Natural killer cell (primary cell): ENCODE measurements around the gene ZNF407. TPM values are rescaled to one million over a fixed set of nuclear protein-coding genes. Genes with fewer than 3 reads are reported as not detected.

Experiments used
- ATAC-seq, 3 donors: fragments of 150-1000 bp in 2 of 3; fragments of 200-7000 bp in 1 of 3; cut with Tn5 transposase; 1 replicate in 1 of 3; 2 replicates in 2 of 3; pipeline ENCODE4 v1.10.0; 2021; ENCODE audit warnings: mild to moderate bottlenecking in 2 of 3, moderate library complexity in 2 of 3
- DNase-seq, 2 donors: peaks; one replicate each; pipeline versions ENCODE4 v3.0.0 to v3.0.0-alpha.2; 2013 to 2021; ENCODE audit warnings: mixed read lengths in 1 of 2
- H3K27ac ChIP-seq: one replicate; pipeline ENCODE4 v1.5.1; 2013; ENCODE audit warnings: mild to moderate bottlenecking, low read length
- H3K27me3 ChIP-seq: one replicate; pipeline ENCODE4 v1.6.1; 2013; ENCODE audit warnings: low read length; ENCODE audit not compliant: control insufficient read depth, insufficient read depth
- H3K36me3 ChIP-seq: one replicate; pipeline ENCODE4 v1.6.1; 2013; ENCODE audit warnings: low read length; ENCODE audit not compliant: control insufficient read depth, insufficient read depth
- H3K4me1 ChIP-seq: one replicate; pipeline ENCODE4 v1.6.1; 2013; ENCODE audit warnings: low read length; ENCODE audit not compliant: control insufficient read depth, insufficient read depth
- H3K4me3 ChIP-seq: one replicate; pipeline ENCODE4 v1.5.1; 2013; ENCODE audit warnings: low read length
- H3K9me3 ChIP-seq: one replicate; pipeline ENCODE4 v1.6.1; 2013; ENCODE audit warnings: low read length; ENCODE audit not compliant: control insufficient read depth, insufficient read depth
- H3K27ac Mint-ChIP-seq, 2 donors: one replicate each; pipeline ENCODE4 v1.8.0; 2022; ENCODE audit warnings: mild to moderate bottlenecking in 2 of 2, mixed read lengths in 2 of 2, moderate library complexity in 1 of 2
- H3K27me3 Mint-ChIP-seq, 2 donors: one replicate each; pipeline ENCODE4 v1.8.0; 2022; ENCODE audit warnings: low read depth in 2 of 2, mixed read lengths in 2 of 2
- H3K36me3 Mint-ChIP-seq: one replicate; pipeline ENCODE4 v1.8.0; 2022; ENCODE audit warnings: mixed read lengths
- H3K4me1 Mint-ChIP-seq, 2 donors: one replicate each; pipeline ENCODE4 v1.8.0; 2022; ENCODE audit warnings: mixed read lengths in 2 of 2
- H3K4me3 Mint-ChIP-seq: one replicate; pipeline ENCODE4 v1.8.0; 2022; ENCODE audit warnings: mild to moderate bottlenecking, moderate library complexity, mixed read lengths
- H3K9me3 Mint-ChIP-seq, 2 donors: one replicate each; pipeline ENCODE4 v1.8.0; 2022; ENCODE audit warnings: mixed read lengths in 2 of 2
- WGBS: methylation state at CpG from one replicate; pipeline ENCODE4 v1.1.7; 2013; ENCODE audit warnings: missing lambda C conversion rate; ENCODE audit not compliant: insufficient coverage; 5-methylcytosine and 5-hydroxymethylcytosine counted together
- intact Hi-C: fragments of 100-400 bp; cut with micrococcal nuclease; formaldehyde crosslinking; loops from one replicate; pipeline ENCODE4 v1.14.2; 2022
- total RNA-seq, 4 donors: library from RNA; stranded (reverse); fragments of 120-200 nt in 1 of 4; gene quantifications; one replicate each; pipeline versions ENCODE4 v1.2.3 to v1.2.4, GENCODE V29; 2013 to 2022
- TF ChIP-seq, protein P1 (sequence below): fragments of 200-600 bp; IDR thresholded peaks from one replicate; pipeline ENCODE4 v1.8.0; 2022; ENCODE audit warnings: antibody characterized with exemption

The ZNF407 gene
- total RNA-seq, 3 donors from 2014 or later (not counting 1 experiment from before 2014, with no cell fraction given), result 28.4 to 36.7 (median 36.3) TPM

DNA sequence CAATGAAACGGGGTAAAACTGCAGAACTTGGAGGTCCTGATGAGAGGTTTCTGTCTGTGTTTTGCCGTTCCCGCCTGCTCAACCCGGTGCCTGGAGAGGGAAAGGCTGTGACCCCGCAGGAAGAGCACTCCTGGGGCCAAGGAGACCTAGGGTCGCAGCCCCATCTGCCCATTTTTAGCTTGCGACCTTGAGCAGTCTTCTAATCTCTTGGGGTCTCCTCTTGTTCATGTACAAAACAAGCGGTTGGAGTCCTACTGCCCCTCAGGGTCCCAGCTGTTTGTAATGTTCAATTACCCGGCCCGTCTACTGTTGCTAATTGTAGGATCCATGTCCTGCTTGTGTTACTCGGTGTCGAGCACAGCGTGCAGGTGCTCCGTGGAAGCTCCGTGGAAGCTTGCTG lies 506.8 kb downstream of the ZNF407 start:
- TF ChIP-seq, protein P1, sequence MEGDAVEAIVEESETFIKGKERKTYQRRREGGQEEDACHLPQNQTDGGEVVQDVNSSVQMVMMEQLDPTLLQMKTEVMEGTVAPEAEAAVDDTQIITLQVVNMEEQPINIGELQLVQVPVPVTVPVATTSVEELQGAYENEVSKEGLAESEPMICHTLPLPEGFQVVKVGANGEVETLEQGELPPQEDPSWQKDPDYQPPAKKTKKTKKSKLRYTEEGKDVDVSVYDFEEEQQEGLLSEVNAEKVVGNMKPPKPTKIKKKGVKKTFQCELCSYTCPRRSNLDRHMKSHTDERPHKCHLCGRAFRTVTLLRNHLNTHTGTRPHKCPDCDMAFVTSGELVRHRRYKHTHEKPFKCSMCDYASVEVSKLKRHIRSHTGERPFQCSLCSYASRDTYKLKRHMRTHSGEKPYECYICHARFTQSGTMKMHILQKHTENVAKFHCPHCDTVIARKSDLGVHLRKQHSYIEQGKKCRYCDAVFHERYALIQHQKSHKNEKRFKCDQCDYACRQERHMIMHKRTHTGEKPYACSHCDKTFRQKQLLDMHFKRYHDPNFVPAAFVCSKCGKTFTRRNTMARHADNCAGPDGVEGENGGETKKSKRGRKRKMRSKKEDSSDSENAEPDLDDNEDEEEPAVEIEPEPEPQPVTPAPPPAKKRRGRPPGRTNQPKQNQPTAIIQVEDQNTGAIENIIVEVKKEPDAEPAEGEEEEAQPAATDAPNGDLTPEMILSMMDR, result no peak
- DNase-seq (no peak), ATAC-seq (no peak)
- peaks cover 4% of the 10 kb centered on the region for H3K9me3 ChIP-seq
- H3K36me3 ChIP-seq, result no peaks in the 10 kb centered on the region
- intact Hi-C loops, result no loop called here
- Mint-ChIP-seq H3K9me3 (peaks cover 3 to 5% of the 10 kb centered on the region in 2 donors), H3K4me1 (no peaks in the 10 kb centered on the region), H3K36me3 (no peaks in the 10 kb centered on the region), H3K27ac (no peak overlapping the region), H3K27me3 (peaks cover 10 to 17% of the 10 kb centered on the region in 2 donors), H3K4me3 (no peak overlapping the region)
- no peaks in the 10 kb centered on the region for H3K27me3 ChIP-seq
- H3K4me1 ChIP-seq, result no peaks in the 10 kb centered on the region
- WGBS, result 91% methylated on average over 15 of the region's 15 CpGs
- no peak overlapping the region for H3K4me3 ChIP-seq
- no peak overlapping the region for H3K27ac ChIP-seq

DNA sequence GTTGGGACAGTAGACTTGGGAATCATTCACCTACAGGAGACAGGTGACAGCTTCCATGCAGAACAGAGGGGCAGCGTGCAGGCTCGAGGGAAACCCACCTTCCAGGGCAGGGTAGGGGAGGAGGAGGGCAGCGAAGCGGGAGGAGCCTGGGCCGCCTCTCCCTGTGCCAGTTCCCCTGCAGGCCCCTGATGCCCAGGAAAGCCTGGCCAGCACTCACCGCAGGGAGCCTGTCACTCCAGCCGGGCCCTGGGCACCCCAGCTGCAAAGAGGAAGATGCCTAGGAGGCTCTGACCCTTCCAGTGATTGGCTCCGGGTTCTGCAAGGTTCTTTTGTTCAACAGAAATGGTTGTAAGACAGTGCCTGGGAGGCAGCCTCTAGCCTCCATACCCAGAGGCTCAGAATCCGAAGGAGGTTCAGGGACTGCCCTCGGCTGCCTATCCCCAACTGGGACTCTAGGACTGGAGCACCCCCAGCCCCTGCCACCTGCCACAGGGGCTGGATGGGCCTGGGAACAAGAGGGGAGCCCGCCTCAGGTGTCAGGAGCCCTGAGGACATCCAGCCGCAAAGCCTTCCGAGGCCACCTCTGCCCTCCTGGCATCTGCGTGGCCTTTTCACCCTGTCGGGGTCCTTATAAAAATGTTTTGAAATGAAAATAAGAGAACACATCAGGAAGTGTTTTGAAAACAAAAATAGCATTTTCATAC lies 508.0 kb downstream of the ZNF407 start:
- no peak for DNase-seq
- H3K27ac ChIP-seq, result no peak overlapping the region
- intact Hi-C loops, result no loop called here
- H3K27me3 Mint-ChIP-seq, result peaks cover 10 to 12% of the 10 kb centered on the region in 2 donors
- no peak for ATAC-seq
- no peak overlapping the region for H3K4me3 Mint-ChIP-seq
- H3K27ac Mint-ChIP-seq, result no peak overlapping the region
- peaks cover 3 to 5% of the 10 kb centered on the region in 2 donors for H3K9me3 Mint-ChIP-seq
- no peaks in the 10 kb centered on the region for H3K36me3 Mint-ChIP-seq
- no peaks in the 10 kb centered on the region for H3K36me3 ChIP-seq
- whole genome bisulfite sequencing, result 93% methylated on average over 13 of the region's 15 CpGs
- TF ChIP-seq, protein P1, result no peak
- H3K4me1 ChIP-seq, result no peaks in the 10 kb centered on the region
- no peaks in the 10 kb centered on the region for H3K4me1 Mint-ChIP-seq
- H3K27me3 ChIP-seq, result no peaks in the 10 kb centered on the region
- peaks cover 2% of the 10 kb centered on the region for H3K9me3 ChIP-seq
- no peak overlapping the region for H3K4me3 ChIP-seq

DNA sequence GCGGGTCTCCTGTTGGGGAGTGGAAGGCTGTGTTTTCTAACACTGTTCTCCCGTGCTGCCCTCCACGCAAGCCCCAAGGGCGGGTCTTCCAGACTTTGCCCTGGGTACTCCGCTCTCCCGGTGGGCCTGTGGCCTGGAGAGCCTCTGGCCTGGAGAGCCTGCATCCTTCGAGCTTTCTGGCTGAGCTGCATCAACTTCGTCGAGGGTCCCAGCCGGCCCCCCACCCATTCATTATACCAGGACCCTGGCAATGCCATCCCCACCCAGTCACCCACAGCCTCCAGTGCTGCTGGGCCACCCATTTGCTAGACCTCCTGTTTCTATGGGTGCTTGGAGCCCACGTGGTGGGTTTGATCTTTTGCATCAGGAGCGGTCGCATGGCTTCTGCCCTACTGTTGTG lies 509.1 kb downstream of the ZNF407 start:
- ATAC-seq (no peak), DNase-seq (no peak)
- Histone ChIP-seq H3K27me3 (no peaks in the 10 kb centered on the region), H3K9me3 (no peaks in the 10 kb centered on the region), H3K4me3 (no peak overlapping the region), H3K36me3 (no peaks in the 10 kb centered on the region), H3K27ac (no peak overlapping the region), H3K4me1 (no peaks in the 10 kb centered on the region)
- TF ChIP-seq, protein P1, result no peak
- Mint-ChIP-seq H3K27ac (no peak overlapping the region), H3K27me3 (peaks cover 10% of the 10 kb centered on the region in 2 donors), H3K36me3 (no peaks in the 10 kb centered on the region), H3K4me3 (no peak overlapping the region), H3K4me1 (no peaks in the 10 kb centered on the region), H3K9me3 (peaks cover 3% of the 10 kb centered on the region in 2 donors)
- WGBS, result 91% methylated on average over 13 of the region's 13 CpGs
- intact Hi-C loops, result no loop called here
